Fibroblast of the conjunctiva (primary cell): ENCODE results near the gene UBQLN3.

Source experiments
- DNase-seq: peaks from one replicate; pipeline ENCODE4 v3.0.0-alpha.2; 2010; ENCODE audit warnings: low read depth

Gene UBQLN3

GRCh38 chr11:5509803-5510202 lies at the start of gene UBQLN3:
Gene UBQLN3, minus strand, starts transcription at chr11:5509957. Its CDS starts 399 bp downstream, at chr11:5509558.
- DNase-seq = no peak

GRCh38 chr11:5557751-5558150 lies 48.0 kb upstream of the UBQLN3 start:
- no peak for DNase-seq

- no peak for DNase-seq
These were observed 46.9 kb upstream of the UBQLN3 start for GRCh38 chr11:5556596-5557188.

GRCh38 chr11:5553343-5553742 lies 43.6 kb upstream of the UBQLN3 start:
- DNase-seq = no peak

- DNase-seq = peak; percentile 13
These were observed 40.8 kb upstream of the UBQLN3 start for GRCh38 chr11:5550440-5551095.

- no peak for DNase-seq
These were observed 38.7 kb upstream of the UBQLN3 start, which contains the start of gene OR52H1 for GRCh38 chr11:5548440-5548839. Gene OR52H1, minus strand, starts transcription at chr11:5548540. Its CDS starts 3,035 bp downstream, at chr11:5545505.

GRCh38 chr11:5547982-5548381 lies 38.2 kb upstream of the UBQLN3 start:
- DNase-seq = no peak

- no peak for DNase-seq
These were observed 36.7 kb upstream of the UBQLN3 start for GRCh38 chr11:5546457-5546856.

- DNase-seq = no peak
These were observed 31.7 kb upstream of the UBQLN3 start for GRCh38 chr11:5541427-5541826.

GRCh38 chr11:5536482-5536881 lies 26.7 kb upstream of the UBQLN3 start:
- DNase-seq = no peak

GRCh38 chr11:5534046-5534445 lies 24.3 kb upstream of the UBQLN3 start:
- DNase-seq = no peak

- DNase-seq = no peak
These were observed 21.5 kb upstream of the UBQLN3 start for GRCh38 chr11:5531053-5531831.

GRCh38 chr11:5528495-5528894 lies 18.7 kb upstream of the UBQLN3 start:
- DNase-seq = no peak

- DNase-seq = no peak
These were observed 18.0 kb upstream of the UBQLN3 start for GRCh38 chr11:5527716-5528115.

- no peak for DNase-seq
These were observed 15.0 kb upstream of the UBQLN3 start for GRCh38 chr11:5524756-5525155.

- DNase-seq = no peak
These were observed 12.6 kb upstream of the UBQLN3 start for GRCh38 chr11:5522308-5522707.

- no peak for DNase-seq
These were observed 11.8 kb upstream of the UBQLN3 start for GRCh38 chr11:5521540-5521939.

- DNase-seq = no peak
These were observed 6.8 kb upstream of the UBQLN3 start, which contains the start of gene UBQLNL for GRCh38 chr11:5516599-5516998. Gene UBQLNL, minus strand, starts transcription at chr11:5516699. Its CDS starts 258 bp downstream, at chr11:5516441.

- DNase-seq = no peak
These were observed 5.1 kb upstream of the UBQLN3 start for GRCh38 chr11:5514841-5515240.

- DNase-seq = no peak
These were observed 1.2 kb downstream of the UBQLN3 start for GRCh38 chr11:5508605-5509004.

- no peak for DNase-seq
These were observed 1.8 kb downstream of the UBQLN3 start for GRCh38 chr11:5507933-5508305.

GRCh38 chr11:5507177-5507932 lies 2.4 kb downstream of the UBQLN3 start:
- DNase-seq = no peak
